ENCODE measurements around the gene ELMO3.

Gene ELMO3, protein sequence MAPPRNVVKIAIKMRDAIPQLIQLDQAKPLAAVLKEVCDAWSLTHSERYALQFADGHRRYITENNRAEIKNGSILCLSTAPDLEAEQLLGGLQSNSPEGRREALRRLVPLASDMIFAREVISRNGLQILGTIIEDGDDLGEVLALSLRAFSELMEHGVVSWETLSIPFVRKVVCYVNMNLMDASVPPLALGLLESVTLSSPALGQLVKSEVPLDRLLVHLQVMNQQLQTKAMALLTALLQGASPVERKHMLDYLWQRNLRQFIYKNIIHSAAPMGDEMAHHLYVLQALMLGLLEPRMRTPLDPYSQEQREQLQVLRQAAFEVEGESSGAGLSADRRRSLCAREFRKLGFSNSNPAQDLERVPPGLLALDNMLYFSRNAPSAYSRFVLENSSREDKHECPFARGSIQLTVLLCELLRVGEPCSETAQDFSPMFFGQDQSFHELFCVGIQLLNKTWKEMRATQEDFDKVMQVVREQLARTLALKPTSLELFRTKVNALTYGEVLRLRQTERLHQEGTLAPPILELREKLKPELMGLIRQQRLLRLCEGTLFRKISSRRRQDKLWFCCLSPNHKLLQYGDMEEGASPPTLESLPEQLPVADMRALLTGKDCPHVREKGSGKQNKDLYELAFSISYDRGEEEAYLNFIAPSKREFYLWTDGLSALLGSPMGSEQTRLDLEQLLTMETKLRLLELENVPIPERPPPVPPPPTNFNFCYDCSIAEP

DNA sequence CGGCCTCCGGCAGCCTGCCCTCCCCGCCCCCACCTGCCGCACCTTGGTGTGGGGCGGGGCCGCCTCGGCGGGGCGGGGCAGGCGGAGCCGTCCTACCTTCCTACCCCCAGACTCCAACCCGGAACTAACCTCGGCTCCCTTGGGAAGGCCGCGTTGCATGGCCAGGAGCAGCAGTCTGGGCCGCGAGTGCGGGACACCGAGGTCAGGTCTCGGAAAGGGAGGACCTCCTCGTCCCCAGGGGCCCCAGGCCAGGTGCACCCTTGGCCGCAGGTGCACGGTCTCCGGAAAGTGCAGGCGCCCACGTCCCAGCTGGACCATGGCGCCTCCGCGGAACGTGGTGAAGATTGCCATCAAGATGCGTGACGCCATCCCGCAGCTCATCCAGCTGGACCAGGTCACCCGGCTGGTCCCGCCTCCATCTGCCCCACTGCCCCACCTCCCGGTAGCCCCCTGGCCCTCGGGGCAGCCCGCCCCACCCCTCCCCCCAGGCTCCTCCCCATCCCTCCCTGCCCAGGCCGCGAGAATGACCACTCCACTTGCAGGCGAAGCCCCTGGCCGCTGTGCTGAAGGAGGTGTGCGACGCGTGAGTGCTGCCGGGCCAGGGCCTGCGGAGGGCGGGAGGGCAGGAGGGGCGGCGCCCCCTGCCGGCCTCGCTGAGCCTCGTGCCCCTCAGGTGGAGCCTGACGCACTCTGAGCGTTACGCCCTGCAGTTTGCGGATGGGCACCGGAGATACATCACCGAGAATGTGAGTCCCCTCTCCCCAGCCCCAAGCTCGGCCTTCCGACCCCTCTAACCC is at the start of gene ELMO3:
Gene ELMO3 (plus strand): TSS at position 121 of the 797 bp plus-strand sequence. CDS start 196 bp downstream, at position 317.
- DNase-seq (ENCODE audit: low spot score), result no peak

DNA sequence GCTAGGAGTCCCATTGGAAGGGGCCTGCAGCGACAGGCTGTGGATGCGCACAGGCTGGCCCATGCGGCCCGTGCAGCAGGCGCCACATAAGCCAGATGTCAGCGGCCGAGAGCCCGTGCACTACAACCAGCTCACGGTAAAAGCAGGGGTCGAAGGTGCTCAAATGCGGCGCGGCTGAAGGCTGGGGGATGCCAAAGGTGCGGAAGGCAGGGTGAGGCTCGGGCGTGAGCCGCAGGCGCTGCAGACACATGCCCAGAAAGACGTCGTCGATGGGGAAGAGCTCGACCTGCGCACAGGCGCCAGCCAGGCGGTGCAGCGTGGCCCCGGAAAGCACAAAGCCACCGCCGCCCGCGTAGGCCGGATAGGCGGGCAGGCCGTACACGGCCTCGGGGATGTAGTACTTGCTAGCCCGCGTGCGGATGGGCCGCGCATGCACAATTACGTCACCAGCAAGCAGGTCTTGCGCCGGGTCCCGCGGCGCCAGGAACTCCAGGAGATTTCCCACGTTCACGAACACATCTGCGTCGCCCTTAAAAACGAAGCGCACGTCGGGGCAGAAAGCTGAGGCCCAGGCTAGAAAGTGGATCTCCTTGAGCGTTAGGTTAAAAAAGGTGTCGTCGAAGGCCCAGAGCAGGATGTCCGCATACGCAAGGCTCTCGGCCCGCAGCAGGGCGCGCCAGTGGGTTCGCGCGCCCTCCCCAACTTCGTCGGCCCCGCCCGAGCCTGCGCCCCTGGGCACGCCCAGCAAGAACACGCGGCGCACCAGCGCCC is 49.5 kb upstream of the ELMO3 start:
- no peak for DNase-seq (ENCODE audit: low spot score)

DNA sequence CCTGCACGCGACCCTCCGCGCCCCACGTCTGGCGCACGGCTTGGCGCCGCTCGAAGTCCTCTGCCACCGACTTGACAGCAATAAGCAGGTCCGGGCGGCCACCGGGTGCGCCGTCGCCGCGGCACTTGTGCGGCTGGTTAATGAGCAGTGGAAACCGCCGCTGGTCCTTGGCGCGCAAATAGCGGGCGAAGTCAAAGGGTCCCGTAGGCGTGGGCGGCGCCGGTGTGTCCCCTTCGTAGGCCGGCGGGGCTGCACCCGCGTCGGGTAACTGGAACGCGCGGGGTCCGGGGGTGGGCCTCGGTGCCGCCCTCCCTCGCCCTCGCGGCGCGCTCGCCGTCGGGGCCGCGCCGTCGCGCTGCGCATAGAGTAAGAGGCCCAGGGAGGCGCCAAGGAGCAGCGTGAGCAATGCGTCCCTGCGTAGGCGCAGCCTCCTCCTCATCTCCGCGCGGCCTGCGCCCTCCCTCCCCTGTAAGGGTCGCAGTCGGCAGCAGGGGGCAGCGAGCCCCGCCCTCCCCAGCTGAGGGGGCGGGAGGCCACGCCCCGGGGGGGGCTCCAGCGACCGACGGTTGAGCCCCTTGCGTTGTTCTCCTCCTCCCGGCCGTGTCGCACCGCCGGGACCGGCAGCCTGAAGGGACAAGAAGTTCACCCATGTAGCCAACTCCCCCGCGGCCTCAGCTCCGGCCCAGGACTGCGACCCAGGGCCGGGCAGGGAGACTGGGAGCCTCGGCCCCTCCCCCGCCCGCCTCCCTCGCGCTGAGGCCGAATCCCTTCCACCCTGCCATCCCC is 48.7 kb upstream of the ELMO3 start:
- DNase-seq (ENCODE audit: low spot score), result peak; percentile 48

DNA sequence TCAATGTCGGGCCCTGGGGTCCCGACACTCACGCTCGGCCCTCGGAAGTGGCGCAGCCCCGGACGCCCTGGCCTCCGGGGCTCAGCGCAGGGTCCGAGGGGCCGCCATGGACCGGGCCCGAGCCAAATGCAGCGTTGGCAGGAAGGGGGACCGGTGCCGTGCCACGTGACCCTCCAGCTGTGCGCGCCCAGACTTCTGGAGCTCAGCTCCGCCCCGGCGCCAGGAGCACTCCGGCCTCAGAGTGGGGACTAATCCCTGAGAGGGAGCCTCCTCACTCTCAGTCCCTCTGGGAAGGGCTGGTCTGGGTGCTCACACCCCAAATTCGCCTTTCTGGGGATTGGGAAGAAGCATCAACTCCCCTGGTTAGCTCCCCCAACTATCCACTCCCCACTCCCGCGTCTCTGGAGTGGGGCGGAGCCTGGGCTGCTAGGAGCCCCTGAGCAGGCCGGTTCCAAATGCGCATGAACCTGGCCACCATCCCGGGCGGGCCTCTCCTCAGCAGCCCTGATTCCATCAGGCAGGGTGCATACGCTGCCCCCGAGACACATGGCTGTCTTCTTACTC is 48.0 kb upstream of the ELMO3 start, which contains the start of gene B3GNT9:
Gene B3GNT9 (minus strand): TSS at position 166 of the 564 bp plus-strand sequence. CDS start 513 bp downstream, outside the sequence.
- DNase-seq (ENCODE audit: low spot score), result peak; percentile 36

DNA sequence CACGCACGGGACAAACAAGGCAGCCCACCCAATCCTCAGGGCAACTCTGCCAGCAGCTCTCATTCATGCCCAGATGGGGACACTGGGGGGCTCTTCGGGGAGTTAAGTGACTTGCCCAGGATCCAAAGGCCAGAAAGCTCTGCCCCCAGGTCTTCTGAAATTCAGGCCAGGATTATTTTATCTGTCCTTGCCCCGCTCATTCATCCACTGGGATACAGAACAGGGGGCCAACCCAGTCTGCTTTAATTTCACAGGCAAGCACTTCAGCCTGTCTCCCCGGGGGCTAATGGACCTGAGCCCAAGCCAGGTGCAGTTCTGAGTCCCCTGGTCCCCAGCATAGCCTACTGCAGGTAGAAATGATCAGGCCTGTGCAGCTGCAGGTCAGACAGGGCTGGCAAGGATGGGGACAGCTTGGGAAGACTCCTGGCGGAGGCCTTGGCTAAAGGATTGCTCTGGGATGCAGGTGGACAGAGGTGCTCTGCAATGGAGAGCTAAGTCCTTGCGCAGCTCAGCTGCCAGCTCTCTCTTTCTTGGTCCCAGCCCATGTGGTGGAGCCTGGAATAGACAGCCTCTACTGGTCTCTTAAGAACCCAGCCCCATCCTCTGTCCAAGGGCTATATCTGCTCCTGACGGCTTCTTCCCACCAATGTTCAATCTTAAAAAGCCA is 47.4 kb upstream of the ELMO3 start:
- DNase-seq (ENCODE audit: low spot score), result no peak

DNA sequence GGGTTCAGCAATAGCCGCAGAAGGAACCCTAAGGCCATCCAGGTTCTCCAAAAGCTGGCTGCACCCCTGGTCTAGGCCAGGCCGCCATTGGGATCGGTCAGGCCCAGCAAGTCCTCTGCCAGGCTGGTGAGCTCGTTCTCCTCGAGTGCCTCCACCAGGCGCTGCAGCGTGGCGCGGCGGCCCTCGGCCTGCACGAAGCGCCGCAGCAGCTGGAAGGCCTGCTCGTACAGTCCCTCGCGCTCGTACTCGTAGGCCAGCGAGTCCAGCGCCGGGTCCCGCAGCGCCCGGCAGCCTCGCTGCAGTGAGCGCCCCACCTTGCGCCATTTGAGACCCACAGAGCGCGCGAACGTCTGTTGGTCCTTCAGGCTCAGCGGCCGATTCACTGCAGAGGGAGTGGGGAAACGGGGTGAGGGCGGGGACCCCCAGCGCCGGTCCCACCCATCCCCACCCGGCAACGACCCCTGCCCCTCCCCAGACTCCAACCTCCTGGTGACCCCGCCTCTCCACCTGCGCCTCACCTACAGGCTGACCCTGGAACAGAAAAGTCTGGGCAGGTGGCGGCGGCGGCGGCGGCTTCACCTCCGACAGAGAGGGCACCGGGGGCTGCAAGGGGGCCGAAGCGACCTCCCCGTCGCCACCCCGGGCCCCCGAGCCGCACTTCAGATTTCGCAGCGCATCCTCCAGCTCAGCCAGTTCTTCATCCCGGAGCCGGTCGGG is 44.2 kb upstream of the ELMO3 start:
- DNase-seq (ENCODE audit: low spot score), result no peak

DNA sequence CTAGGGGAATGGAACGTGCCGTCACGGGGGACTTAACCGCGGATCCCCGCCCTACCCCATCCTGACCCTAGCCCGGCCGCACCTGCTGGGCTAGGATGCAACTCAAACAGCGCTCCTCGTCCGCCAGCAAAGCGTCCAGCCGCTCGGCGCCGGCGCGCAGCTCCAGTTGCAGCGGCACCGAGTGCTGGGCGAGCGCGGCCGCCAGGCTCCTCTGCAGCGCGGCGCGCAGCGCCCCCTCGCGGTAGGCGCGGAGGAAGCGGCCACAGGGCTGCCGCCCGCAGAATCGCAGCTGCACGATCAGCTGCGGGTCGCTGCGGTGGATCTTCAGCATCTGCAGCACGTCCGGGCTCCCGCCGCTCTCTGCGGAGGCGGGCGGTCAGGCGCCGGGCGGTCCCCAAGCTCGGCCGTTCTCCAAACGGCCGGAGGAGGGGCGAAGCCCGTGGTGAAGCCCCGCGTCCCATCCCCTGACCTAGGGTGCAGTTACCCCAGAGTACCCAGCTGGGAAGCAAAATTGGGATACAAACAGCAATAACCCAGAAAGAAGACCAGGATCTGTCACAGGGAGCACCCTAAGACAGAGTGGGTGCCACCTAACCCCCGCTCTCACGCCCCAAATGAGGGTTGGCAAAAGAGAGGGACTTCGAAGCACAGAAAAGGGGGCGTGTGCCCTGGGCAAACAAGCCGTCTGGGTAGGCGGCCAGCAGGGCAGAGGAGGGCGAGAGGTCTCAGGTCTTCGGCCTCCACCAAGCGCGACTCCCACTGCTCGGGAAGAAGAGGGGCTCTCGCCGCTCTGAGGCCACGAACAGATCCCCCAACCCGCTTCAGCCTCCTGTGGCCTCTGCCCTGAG is 43.4 kb upstream of the ELMO3 start:
- peak; percentile 81 for DNase-seq (ENCODE audit: low spot score)

DNA sequence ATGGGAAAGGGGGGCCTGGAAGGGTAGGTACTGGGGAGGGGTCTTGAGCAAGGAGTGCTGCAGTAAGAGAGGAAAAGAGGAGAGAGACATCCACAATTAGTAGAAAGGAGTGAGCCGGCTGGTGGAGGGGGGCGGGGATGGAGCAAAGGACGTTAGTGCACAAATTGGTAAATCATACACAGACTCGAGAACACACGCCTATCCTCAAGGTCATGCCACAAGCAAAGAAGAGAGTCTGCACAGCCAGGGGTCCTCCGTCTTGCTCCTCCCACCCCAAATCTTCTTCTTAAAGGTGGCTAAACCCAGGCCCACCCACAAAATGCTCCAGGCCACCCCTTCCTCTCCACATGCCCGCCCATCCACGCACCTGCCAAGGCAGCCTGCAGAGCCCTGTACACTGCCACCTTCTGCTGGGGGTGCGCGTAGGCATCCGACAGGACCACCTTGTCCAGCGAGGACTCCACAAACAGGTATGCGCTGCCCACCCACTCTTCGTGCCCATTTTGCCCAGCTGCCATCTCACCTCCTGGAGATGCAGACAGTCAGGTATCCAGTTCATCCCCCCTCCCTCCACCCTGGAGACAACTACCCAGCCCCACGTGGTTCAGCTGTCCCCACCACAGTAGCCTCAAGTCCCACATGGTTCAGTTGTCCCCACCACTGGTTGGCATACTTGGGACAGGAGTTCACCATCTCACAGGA is 42.6 kb upstream of the ELMO3 start:
- DNase-seq (ENCODE audit: low spot score), result no peak

DNA sequence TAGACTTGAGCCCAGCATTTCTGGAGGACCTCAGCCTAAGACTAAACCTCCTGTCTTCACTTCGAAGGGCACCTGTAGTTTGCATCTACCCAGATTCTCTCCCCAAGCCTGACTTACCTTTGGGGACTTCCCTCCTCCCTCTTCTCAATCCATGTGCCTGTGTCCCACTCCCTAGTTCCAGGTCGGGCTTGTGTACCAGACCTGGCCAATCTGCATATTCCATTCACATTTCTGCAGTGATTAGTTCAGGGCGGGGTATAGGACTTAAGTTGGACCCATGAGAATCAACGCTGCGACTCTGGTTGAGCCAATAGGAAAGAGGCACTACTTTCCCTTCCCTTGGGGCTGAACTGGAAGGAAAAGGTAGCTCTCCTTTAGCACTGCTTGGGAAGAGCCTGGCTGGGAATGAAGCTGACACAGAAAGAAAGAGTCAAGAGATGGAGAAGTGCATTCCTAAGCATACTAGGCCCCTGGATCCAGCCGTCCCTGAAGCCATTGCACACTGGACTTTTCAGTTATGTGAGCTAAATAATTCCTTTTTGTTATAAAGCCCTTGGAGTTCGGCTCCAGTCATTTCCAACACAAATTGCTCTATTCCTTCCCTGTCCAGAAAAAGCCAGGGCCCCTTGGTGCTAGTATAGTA is 41.7 kb upstream of the ELMO3 start:
- DNase-seq (ENCODE audit: low spot score), result no peak

DNA sequence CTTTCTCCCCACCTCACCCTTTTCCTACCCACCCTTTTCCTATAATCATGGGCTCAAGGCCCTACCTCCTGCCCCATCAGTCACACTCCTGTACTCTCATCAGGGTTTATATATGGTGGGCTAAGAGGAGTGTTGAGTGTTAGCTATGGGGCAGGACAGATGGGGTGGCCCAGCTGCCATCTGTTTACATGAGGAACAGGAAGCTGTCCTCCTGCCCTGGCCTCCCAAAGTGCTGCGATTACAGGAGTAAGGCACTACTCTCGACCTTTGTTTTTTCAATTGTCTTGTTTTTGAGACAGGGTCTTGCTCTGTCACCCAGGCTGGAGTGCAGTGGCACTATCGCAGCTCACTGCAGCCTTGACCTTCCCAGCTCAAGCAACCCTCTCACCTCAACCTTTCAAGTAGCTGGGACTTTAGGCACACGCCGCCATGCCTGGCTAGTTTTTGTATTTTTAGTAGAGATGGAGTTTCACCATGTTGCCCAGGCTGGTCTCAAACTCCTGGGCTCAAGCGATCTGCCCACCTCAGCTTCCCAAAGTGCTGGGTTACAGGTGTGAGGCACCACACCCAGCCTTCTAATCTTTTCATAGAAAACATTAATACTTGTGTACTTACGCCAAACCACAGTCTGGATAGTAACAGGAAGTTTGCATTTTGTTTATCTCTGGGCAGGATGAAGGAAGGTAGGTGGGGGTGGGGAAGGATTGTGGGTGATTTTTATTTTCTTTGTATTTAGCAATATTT is 40.9 kb upstream of the ELMO3 start:
- no peak for DNase-seq (ENCODE audit: low spot score)

DNA sequence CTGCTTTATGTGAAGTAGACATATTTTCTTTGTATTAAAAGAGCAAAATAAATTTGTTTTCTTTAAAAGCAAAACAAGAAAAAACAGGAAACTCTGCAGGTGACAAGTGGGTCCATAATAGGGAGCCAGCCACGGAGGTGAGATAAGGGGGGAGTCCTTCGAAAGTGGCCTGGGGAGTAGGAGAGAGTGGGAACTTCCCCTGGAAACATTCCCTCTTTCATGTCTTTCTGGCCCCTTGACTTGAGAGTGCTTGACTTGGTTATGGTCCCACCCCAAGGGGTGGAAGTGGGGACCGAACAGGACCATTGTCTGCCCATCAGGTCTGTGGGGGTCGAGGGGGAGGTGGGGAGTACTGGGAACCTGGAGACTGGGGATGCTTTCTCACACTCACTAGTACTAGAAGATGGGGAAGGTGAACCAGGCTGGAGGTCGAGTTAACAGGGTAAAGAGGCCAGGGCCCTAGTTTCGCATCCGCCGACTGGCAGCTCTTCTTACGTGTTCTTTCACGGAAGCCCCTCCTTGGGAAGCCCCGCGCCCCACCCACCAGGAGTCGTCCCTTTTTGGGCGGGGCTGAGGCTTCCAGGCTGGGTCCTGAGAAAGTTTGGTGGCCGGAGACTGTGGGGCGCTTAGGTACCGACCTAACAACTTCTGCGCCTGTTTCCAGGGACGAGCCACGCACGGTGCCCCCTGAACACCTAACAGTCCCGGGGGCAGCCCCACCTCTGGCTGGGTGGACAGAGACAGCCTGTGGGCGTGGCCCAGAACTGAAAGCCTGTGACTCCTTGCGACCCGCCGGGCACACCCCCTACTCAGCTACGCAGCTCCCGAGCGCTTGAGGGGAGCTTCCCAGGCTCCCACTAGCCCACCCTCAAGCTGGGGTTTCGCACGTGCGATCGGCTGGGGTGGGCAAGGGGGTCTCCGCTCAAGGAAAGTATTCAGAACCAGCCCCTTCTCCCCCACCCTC is 40.0 kb upstream of the ELMO3 start:
- peak; percentile 87 for DNase-seq (ENCODE audit: low spot score)

DNA sequence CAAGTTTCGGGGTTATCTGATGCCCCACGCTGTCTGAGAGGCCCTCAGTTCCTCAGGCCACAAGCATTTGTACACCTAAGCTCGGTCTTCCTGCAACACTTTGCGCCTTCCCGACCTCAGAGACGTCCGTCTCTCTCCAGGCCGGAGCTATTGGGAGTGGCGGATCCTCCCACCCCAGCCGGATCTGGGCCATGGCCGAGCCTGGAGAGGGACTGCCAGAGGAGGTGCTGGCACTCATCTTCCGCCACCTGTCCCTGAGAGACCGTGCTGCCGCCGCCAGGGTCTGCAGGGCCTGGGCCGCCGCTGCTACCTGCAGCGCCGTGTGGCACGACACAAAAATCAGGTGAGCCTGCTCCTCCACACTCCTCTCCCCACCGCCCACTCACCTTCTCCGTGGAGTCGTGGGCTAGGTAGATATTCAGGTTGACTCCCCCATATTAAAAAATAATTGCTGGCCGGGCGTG is 37.3 kb upstream of the ELMO3 start:
- no peak for DNase-seq (ENCODE audit: low spot score)

DNA sequence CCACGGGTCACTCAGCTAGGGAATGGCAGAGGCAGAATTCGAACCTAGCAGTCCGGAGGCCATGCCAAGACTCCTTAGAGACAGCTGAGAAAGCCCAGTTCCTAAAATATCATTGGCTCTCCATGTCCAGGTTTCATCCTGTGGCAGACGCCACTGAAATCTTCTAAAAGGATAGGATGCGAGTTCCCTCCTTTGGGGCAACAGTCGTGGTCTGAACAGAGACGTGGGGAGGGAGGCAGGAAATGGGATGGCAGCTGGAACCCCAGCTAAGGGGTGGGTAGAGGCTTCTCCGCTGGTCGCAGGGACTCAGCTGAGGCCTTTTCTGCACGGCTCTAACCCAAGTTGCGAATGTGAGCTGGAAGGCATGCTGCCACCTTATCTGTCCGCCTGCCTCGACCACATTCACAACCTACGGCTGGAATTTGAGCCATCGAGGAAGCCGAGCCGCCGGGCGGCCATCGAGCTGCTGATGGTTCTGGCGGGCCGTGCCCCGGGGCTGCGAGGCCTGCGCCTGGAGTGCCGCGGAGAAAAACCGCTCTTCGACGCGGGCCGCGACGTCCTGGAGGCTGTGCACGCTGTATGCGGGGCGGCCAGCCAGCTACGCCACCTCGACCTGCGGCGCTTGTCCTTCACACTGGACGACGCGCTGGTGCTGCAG is 36.3 kb upstream of the ELMO3 start:
- no peak for DNase-seq (ENCODE audit: low spot score)

DNA sequence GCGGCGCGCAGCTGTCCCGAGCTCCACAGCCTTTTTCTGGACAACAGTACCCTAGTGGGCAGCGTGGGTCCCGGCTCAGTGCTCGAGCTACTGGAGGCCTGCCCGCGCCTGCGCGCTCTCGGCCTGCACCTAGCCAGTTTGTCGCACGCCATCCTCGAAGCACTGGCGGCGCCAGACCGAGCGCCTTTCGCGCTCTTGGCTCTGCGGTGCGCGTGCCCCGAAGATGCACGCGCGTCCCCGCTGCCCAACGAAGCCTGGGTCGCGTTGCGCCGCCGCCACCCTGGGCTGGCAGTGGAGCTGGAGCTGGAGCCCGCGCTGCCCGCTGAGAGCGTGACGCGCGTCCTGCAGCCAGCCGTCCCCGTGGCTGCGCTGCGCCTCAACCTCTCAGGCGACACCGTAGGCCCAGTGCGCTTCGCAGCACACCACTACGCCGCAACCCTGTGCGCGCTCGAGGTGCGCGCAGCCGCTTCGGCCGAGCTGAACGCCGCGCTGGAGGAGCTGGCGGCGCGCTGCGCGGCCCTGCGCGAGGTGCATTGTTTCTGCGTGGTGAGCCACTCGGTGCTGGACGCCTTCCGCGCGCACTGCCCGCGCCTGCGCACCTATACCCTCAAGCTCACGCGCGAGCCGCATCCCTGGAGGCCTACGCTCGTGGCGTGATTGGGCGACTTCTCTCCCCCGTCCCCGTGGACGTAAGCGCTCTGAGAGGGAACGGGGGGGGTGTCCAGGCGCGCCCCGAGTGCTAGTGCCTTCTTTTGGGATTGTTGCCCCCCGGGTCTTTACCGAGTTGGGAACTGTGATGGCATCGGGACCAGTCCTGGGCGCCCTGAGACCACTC is 35.5 kb upstream of the ELMO3 start:
- peak; percentile 64 for DNase-seq (ENCODE audit: low spot score)

Data from activated CD4-positive, alpha-beta T cell treated with anti-CD3 and anti-CD28 coated beads, Interleukin-2, Interleukin-4, amounts not matched to agents 100 ng/mL and 50 ng/mL, durations not matched to agents 16 hours and 8 hours (primary cell).